ENCODE measurements around the gene UBR3. TPM values are rescaled to one million over a fixed set of nuclear protein-coding genes. Genes with fewer than 3 reads are reported as not detected.

The UBR3 gene
- total and polyA plus RNA-seq, 2 experiments from 2014 or later, result 10.7 to 28.0 TPM

GRCh38 chr2:170113168-170113894 lies 286.1 kb downstream of the UBR3 start:
- H3K27me3 ChIP-seq (ENCODE audit: insufficient read depth), result no peaks in the 10 kb centered on the region
- TF ChIP-seq ZNF114 (CRISPR knock-in tag; IDR thresholded peaks at IDR 0.05), result no peak
- TF ChIP-seq EZH2phosphoT487 (IDR thresholded peaks at IDR 0.05; ENCODE audit: unreplicated experiment), result no peak
- no peak for TF ChIP-seq ZNF462 (CRISPR knock-in tag; IDR thresholded peaks at IDR 0.05)
- TF ChIP-seq STAT1 (IDR thresholded peaks at IDR 0.05; ENCODE audit: unreplicated experiment), result no peak
- no peak for TF ChIP-seq POLR2AphosphoS5 (IDR thresholded peaks at IDR 0.05; ENCODE audit: low read depth)
- ATAC-seq, result no peak
- no peaks in the 10 kb centered on the region for H4K20me1 ChIP-seq (replicated peaks; ENCODE audit: insufficient read depth)
- H3K27ac Mint-ChIP-seq, result no peak overlapping the region
- no peaks in the 10 kb centered on the region for H3K27me3 Mint-ChIP-seq (ENCODE audit: insufficient read depth, low read depth, poor library complexity)
- peaks cover 58% of the 10 kb centered on the region for H3K9me3 Mint-ChIP-seq
- no peak overlapping the region for H2AFZ ChIP-seq
- no peak overlapping the region for H3K4me2 ChIP-seq
- peaks cover 13% of the 10 kb centered on the region for H3K36me3 ChIP-seq (ENCODE audit: insufficient read depth)
- H3K9me2 ChIP-seq (ENCODE audit: insufficient read depth), result peaks cover 7% of the 10 kb centered on the region
- H3K79me2 ChIP-seq (replicated peaks; ENCODE audit: insufficient read depth), result no peaks in the 10 kb centered on the region
- peaks cover 49% of the 10 kb centered on the region for H3K36me3 Mint-ChIP-seq (ENCODE audit: low read depth)
- no peak overlapping the region for H3K27ac ChIP-seq (ENCODE audit: low read depth)
- peaks cover 2% of the 10 kb centered on the region; the same call in 1 of the 3 replicates for H3K4me1 Mint-ChIP-seq
- H3K4me1 ChIP-seq (ENCODE audit: insufficient read depth), result no peaks in the 10 kb centered on the region
- DNase-seq (ENCODE audit: low spot score), result no peak
- H3K4me3 Mint-ChIP-seq, result no peak overlapping the region
- H3K4me3 ChIP-seq, result no peak overlapping the region
- H3F3A ChIP-seq (replicated peaks; ENCODE audit: low read depth), result no peaks in the 10 kb centered on the region

Data from GM23338 (cell line).